Measurements from ENCODE around the gene CYSRT1. TPM values are rescaled to one million over a fixed set of nuclear protein-coding genes. Genes with fewer than 3 reads are reported as not detected.

Gene CYSRT1
- total RNA-seq, 1 experiment from 2014 or later, result 0.37 TPM

GRCh38 chr9:137190315-137190856 is 34.6 kb upstream of the CYSRT1 start:
- DNase-seq (ENCODE audit: low spot score), result no peak

GRCh38 chr9:137191245-137191644 is 33.7 kb upstream of the CYSRT1 start:
- DNase-seq (ENCODE audit: low spot score), result no peak

- DNase-seq (ENCODE audit: low spot score), result no peak
These were observed 33.1 kb upstream of the CYSRT1 start for GRCh38 chr9:137191691-137192447.

- DNase-seq (ENCODE audit: low spot score), result no peak
These were observed 32.6 kb upstream of the CYSRT1 start for GRCh38 chr9:137192448-137192780.

- no peak for DNase-seq (ENCODE audit: low spot score)
These were observed 32.1 kb upstream of the CYSRT1 start for GRCh38 chr9:137192859-137193258.

GRCh38 chr9:137193771-137194170 is 31.2 kb upstream of the CYSRT1 start:
- DNase-seq (ENCODE audit: low spot score), result no peak

- DNase-seq (ENCODE audit: low spot score), result no peak
These were observed 30.6 kb upstream of the CYSRT1 start for GRCh38 chr9:137194388-137194787.

- DNase-seq (ENCODE audit: low spot score), result no peak
These were observed 30.1 kb upstream of the CYSRT1 start for GRCh38 chr9:137194909-137195308.

- DNase-seq (ENCODE audit: low spot score), result no peak
These were observed 29.3 kb upstream of the CYSRT1 start for GRCh38 chr9:137195525-137196220.

GRCh38 chr9:137198051-137198901 is 26.7 kb upstream of the CYSRT1 start:
- no peak for DNase-seq (ENCODE audit: low spot score)

- no peak for DNase-seq (ENCODE audit: low spot score)
These were observed 26.1 kb upstream of the CYSRT1 start for GRCh38 chr9:137198902-137199283.

- no peak for DNase-seq (ENCODE audit: low spot score)
These were observed 25.4 kb upstream of the CYSRT1 start for GRCh38 chr9:137199411-137200121.

- peak; percentile 98 for DNase-seq (ENCODE audit: low spot score)
These were observed 24.4 kb upstream of the CYSRT1 start, which contains the start of gene TPRN for GRCh38 chr9:137200311-137201204. TPRN (minus strand) TSS chr9:137200741; CDS start chr9:137200711, 30 bp downstream.

- DNase-seq (ENCODE audit: low spot score), result no peak
These were observed 23.6 kb upstream of the CYSRT1 start for GRCh38 chr9:137201205-137201868.

- no peak for DNase-seq (ENCODE audit: low spot score)
These were observed 22.0 kb upstream of the CYSRT1 start for GRCh38 chr9:137202966-137203365.

GRCh38 chr9:137204731-137205125 is 20.2 kb upstream of the CYSRT1 start:
- DNase-seq (ENCODE audit: low spot score), result no peak

- DNase-seq (ENCODE audit: low spot score), result peak; percentile 80
These were observed 19.6 kb upstream of the CYSRT1 start, which contains the start of the genes NDOR1 and TMEM203 for GRCh38 chr9:137205126-137206069. NDOR1 (plus strand) TSS chr9:137205700; CDS start chr9:137205778, 78 bp downstream. TMEM203 (minus strand) TSS chr9:137205648; CDS start chr9:137205414, 234 bp downstream.

GRCh38 chr9:137206602-137207001 is 18.4 kb upstream of the CYSRT1 start:
- no peak for DNase-seq (ENCODE audit: low spot score)

Measured in H4 (cell line).